Activated naive CD4-positive, alpha-beta T cell treated with anti-CD3 and anti-CD28 coated beads for 36 hours (primary cell): Measurements from ENCODE around the gene ALOX5. TPM values are rescaled to one million over a fixed set of nuclear protein-coding genes. Genes with fewer than 3 reads are reported as not detected.
"Not testable (repeated sequence)": the region's sequence is repeated elsewhere in the genome, so short reads cannot be mapped to it uniquely, and the experiment has no call there.

Experiments
- CTCF ChIA-PET: fragments of 350-600 bp; sonication (Branson Sonifier 250); formaldehyde crosslinking; loops from one replicate; lab custom pipeline; 2021; ENCODE audit warnings: antibody characterized with exemption; lab: Charles Lee
- DNase-seq: peaks from one replicate; pipeline ENCODE4 v3.0.0-alpha.2; 2020
- H3K27ac Mint-ChIP-seq: one replicate; pipeline ENCODE4 v1.8.0; 2021; ENCODE audit warnings: mild to moderate bottlenecking, mixed read lengths
- H3K27me3 Mint-ChIP-seq: one replicate; pipeline ENCODE4 v1.8.0; 2021; ENCODE audit warnings: low read depth, mixed read lengths
- H3K36me3 Mint-ChIP-seq: one replicate; pipeline ENCODE4 v1.8.0; 2021; ENCODE audit warnings: low read depth, mixed read lengths
- H3K4me1 Mint-ChIP-seq: one replicate; pipeline ENCODE4 v1.8.0; 2021; ENCODE audit warnings: low read depth, mixed read lengths
- H3K4me3 Mint-ChIP-seq: one replicate; pipeline ENCODE4 v1.8.0; 2021; ENCODE audit warnings: mild to moderate bottlenecking, moderate library complexity, mixed read lengths
- H3K9me3 Mint-ChIP-seq: one replicate; pipeline ENCODE4 v1.8.0; 2021; ENCODE audit warnings: mixed read lengths
- intact Hi-C: fragments of 100-400 bp; cut with micrococcal nuclease; formaldehyde crosslinking; loops from one replicate; pipeline ENCODE4 v1.15.1; 2023
- total RNA-seq, 2 experiments: library from RNA; stranded (reverse); gene quantifications; one replicate each; pipeline ENCODE4 v1.2.3, GENCODE V29; 2021

Gene ALOX5
- under 1 TPM; 0.14 to 0.17 TPM for total RNA-seq

- CTCF ChIA-PET: interaction anchor here (1.5 kb wide), 1 partner anchor 17 kb away, joined by 3 read pairs; no protein-coding TSS in a partner anchor
- DNase-seq: peak; percentile 9
- Mint-ChIP-seq H3K4me1 (peaks cover 10% of the 10 kb centered on the region), H3K27ac (no peak within 1 kb of the TSS), H3K4me3 (peak within 1 kb of the TSS; percentile 74), H3K27me3 (peaks cover 43% of the 10 kb centered on the region), H3K36me3 (no peaks in the 10 kb centered on the region), H3K9me3 (no peaks in the 10 kb centered on the region)
- intact Hi-C loops: loop anchor here (5.0 kb wide), 1 partner anchor 44 kb away; no protein-coding TSS in a partner anchor
Measured at GRCh38 chr10:45373576-45374349, at the start of gene ALOX5. Gene ALOX5 (plus strand): TSS chr10:45374216. CDS start chr10:45374280, 64 bp downstream.

- intact Hi-C loops: no loop called here
- Mint-ChIP-seq H3K36me3 (peaks cover 3% of the 10 kb centered on the region), H3K9me3 (peaks cover 25% of the 10 kb centered on the region), H3K27me3 (peaks cover 16% of the 10 kb centered on the region), H3K4me1 (no peaks in the 10 kb centered on the region), H3K27ac (no peak overlapping the region), H3K4me3 (no peak overlapping the region)
- CTCF ChIA-PET: no interaction called here
- DNase-seq: no peak
Measured at GRCh38 chr10:45325116-45325515, 48.9 kb upstream of the ALOX5 start.

GRCh38 chr10:45326864-45327263, 47.2 kb upstream of the ALOX5 start:
- H3K4me1 Mint-ChIP-seq, H3K4me3 Mint-ChIP-seq, H3K27ac Mint-ChIP-seq, H3K36me3 Mint-ChIP-seq, DNase-seq, intact Hi-C loops, CTCF ChIA-PET: not testable (repeated sequence)
- Mint-ChIP-seq H3K9me3 (peaks cover 25% of the 10 kb centered on the region), H3K27me3 (peaks cover 16% of the 10 kb centered on the region)

- CTCF ChIA-PET, H3K27ac Mint-ChIP-seq, H3K36me3 Mint-ChIP-seq, DNase-seq, H3K4me3 Mint-ChIP-seq, H3K4me1 Mint-ChIP-seq, intact Hi-C loops: not testable (repeated sequence)
- Mint-ChIP-seq H3K27me3 (peaks cover 21% of the 10 kb centered on the region), H3K9me3 (peaks cover 17% of the 10 kb centered on the region)
Measured at GRCh38 chr10:45331824-45332223, 42.2 kb upstream of the ALOX5 start.

GRCh38 chr10:45339894-45340293, 34.1 kb upstream of the ALOX5 start:
- Mint-ChIP-seq H3K27ac (no peak overlapping the region), H3K27me3 (peaks cover 4% of the 10 kb centered on the region), H3K9me3 (no peaks in the 10 kb centered on the region), H3K4me3 (no peak overlapping the region), H3K36me3 (no peaks in the 10 kb centered on the region), H3K4me1 (no peaks in the 10 kb centered on the region)
- intact Hi-C loops: no loop called here
- CTCF ChIA-PET: no interaction called here
- no peak for DNase-seq

GRCh38 chr10:45340420-45340819, 33.6 kb upstream of the ALOX5 start:
- H3K4me1 Mint-ChIP-seq, CTCF ChIA-PET, H3K9me3 Mint-ChIP-seq, DNase-seq, intact Hi-C loops, H3K4me3 Mint-ChIP-seq, H3K27ac Mint-ChIP-seq, H3K36me3 Mint-ChIP-seq, H3K27me3 Mint-ChIP-seq: not testable (repeated sequence)

GRCh38 chr10:45346652-45347335, 27.2 kb upstream of the ALOX5 start:
- H3K4me3 Mint-ChIP-seq, CTCF ChIA-PET, H3K27ac Mint-ChIP-seq, H3K36me3 Mint-ChIP-seq, DNase-seq, H3K4me1 Mint-ChIP-seq, H3K9me3 Mint-ChIP-seq, H3K27me3 Mint-ChIP-seq, intact Hi-C loops: not testable (repeated sequence)

- H3K27me3 Mint-ChIP-seq, DNase-seq, H3K27ac Mint-ChIP-seq, intact Hi-C loops, H3K4me1 Mint-ChIP-seq, H3K4me3 Mint-ChIP-seq, H3K9me3 Mint-ChIP-seq, H3K36me3 Mint-ChIP-seq, CTCF ChIA-PET: not testable (repeated sequence)
Measured at GRCh38 chr10:45347464-45347863, 26.6 kb upstream of the ALOX5 start.

- intact Hi-C loops, H3K4me3 Mint-ChIP-seq, H3K9me3 Mint-ChIP-seq, H3K36me3 Mint-ChIP-seq, H3K27ac Mint-ChIP-seq, DNase-seq, H3K27me3 Mint-ChIP-seq, CTCF ChIA-PET: not testable (repeated sequence)
- H3K4me1 Mint-ChIP-seq: peaks cover 14% of the 10 kb centered on the region
Measured at GRCh38 chr10:45348196-45348765, 25.7 kb upstream of the ALOX5 start.

- H3K36me3 Mint-ChIP-seq: no peaks in the 10 kb centered on the region
- H3K27ac Mint-ChIP-seq: peak overlapping the region; percentile 30
- intact Hi-C loops: loop anchor here (10.0 kb wide), 1 partner anchor 62 kb away; no protein-coding TSS in a partner anchor
- CTCF ChIA-PET: no interaction called here
- no peaks in the 10 kb centered on the region for H3K9me3 Mint-ChIP-seq
- peaks cover 16% of the 10 kb centered on the region for H3K4me1 Mint-ChIP-seq
- no peak overlapping the region for H3K4me3 Mint-ChIP-seq
- DNase-seq: no peak
- peaks cover 11% of the 10 kb centered on the region for H3K27me3 Mint-ChIP-seq
Measured at GRCh38 chr10:45353186-45353585, 20.8 kb upstream of the ALOX5 start.

- no peaks in the 10 kb centered on the region for H3K36me3 Mint-ChIP-seq
- H3K4me3 Mint-ChIP-seq: no peak overlapping the region
- CTCF ChIA-PET: interaction anchor here (0.9 kb wide), 1 partner anchor 104 kb away, joined by 3 read pairs; no protein-coding TSS in a partner anchor
- peaks cover 11% of the 10 kb centered on the region for H3K27me3 Mint-ChIP-seq
- no peak for DNase-seq
- no peaks in the 10 kb centered on the region for H3K9me3 Mint-ChIP-seq
- peaks cover 16% of the 10 kb centered on the region for H3K4me1 Mint-ChIP-seq
- no peak overlapping the region for H3K27ac Mint-ChIP-seq
- intact Hi-C loops: loop anchor here (10.0 kb wide), 1 partner anchor 61 kb away; no protein-coding TSS in a partner anchor
Measured at GRCh38 chr10:45354261-45354660, 19.8 kb upstream of the ALOX5 start.

- Mint-ChIP-seq H3K9me3 (no peaks in the 10 kb centered on the region), H3K27ac (no peak overlapping the region), H3K4me1 (peaks cover 16% of the 10 kb centered on the region), H3K27me3 (peaks cover 12% of the 10 kb centered on the region), H3K36me3 (no peaks in the 10 kb centered on the region), H3K4me3 (no peak overlapping the region)
- intact Hi-C loops: loop anchor here (10.0 kb wide), 1 partner anchor 59 kb away; no protein-coding TSS in a partner anchor
- no peak for DNase-seq
- CTCF ChIA-PET: no interaction called here
Measured at GRCh38 chr10:45355494-45355893, 18.5 kb upstream of the ALOX5 start.
